Lung microvascular endothelial cell (primary cell): ENCODE measurements around the gene NRCAM. TPM values are rescaled to one million over a fixed set of nuclear protein-coding genes. Genes with fewer than 3 reads are reported as not detected.
A peak's percentile ranks its signal among the peaks of the same experiment; 100 is the strongest.
"Not testable (repeated sequence)": the region's sequence is repeated elsewhere in the genome, so short reads cannot be mapped to it uniquely, and the experiment has no call there.

ENCODE experiments used
- DNase-seq, 2 donors: peaks; one replicate each; pipeline versions ENCODE4 v3.0.0 to v3.0.0-alpha.2; 2010; ENCODE audit warnings: low read depth in 2 of 2
- total RNA-seq: library from RNA; depleted of rRNA; stranded (reverse); fragments of >200 nt; gene quantifications from 2 replicates; pipeline ENCODE4 v1.2.1, GENCODE V29; 2014

NRCAM gene
- total RNA-seq, 1 donor from 2014 or later = 1.2 TPM

DNA sequence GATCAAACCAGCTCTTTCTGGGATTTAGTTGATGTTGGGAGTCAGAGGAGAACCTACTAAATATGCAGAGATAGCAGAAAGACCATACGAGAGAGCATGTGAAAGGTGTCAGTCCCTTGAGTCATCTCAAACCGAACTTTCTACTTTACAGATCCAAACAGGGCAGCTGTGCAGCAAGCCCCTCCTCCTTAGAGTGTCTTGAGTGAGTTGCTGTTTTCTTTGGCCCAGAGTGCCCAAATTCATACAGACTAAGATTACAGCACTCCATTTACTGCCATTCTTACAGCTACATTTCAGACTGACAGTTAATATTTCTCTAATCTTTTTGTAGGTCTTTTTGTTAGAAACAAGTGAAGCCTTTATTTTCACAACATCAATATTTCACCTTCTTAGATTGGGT is 53.4 kb downstream of the NRCAM start:
- peak in 1 of 2 donors; percentile 64 for DNase-seq

DNA sequence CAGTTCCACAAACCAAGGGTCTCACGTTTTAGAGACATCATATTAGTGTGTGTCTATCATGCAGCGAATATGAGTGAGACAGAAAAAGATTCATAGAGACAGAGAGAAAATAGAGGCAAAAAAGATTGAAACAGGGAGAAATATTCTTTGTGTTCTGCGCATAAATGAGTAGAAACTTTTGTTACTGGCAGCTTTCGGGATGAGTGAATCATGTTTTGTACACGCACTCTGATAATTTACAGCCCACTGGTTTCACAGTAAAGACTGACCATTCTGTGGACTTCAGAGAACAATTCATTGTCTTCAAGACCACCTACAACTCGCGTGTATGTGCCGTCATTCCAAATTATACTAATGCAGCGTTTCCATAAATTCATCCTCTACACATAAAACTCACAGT is 60.2 kb downstream of the NRCAM start:
- no peak for DNase-seq

DNA sequence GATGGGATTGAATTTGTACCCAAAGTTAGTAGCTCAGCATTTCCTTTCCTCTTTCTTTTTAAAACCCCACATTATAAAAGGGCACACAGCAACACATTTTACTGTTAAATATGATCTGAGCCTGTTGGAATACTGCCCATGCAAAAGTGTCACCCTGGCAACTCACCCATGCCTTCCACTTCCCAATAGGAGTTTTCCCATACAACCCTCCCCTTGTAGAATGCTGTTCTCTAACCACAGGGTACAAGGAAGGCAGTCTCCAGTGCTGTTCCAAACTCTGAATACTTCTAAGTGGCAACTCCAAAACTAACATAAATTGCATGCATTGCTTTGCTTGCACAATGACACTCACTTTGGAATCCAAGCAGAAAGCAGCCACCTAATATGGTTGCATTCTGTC is 60.8 kb downstream of the NRCAM start:
- no peak for DNase-seq

DNA sequence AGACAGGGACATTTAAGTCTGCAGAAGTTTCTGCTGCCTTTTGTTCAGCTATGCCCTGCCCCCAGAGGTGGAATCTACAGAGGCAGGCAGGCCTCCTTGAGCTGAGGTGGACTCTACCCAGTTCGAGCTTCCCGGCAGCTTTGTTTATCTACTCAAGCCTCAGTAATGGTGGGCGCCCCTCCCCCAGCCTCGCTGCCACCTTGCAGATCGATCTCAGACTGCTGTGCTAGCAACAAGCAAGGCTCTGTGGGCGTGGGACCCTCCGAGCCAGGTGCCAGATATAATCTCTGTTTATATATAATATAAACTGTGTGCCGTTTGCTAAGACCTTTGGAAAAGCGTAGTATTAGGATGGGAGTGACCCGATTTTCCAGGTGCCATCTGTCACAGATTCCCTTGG is 63.1 kb downstream of the NRCAM start:
- DNase-seq = not testable (repeated sequence)

DNA sequence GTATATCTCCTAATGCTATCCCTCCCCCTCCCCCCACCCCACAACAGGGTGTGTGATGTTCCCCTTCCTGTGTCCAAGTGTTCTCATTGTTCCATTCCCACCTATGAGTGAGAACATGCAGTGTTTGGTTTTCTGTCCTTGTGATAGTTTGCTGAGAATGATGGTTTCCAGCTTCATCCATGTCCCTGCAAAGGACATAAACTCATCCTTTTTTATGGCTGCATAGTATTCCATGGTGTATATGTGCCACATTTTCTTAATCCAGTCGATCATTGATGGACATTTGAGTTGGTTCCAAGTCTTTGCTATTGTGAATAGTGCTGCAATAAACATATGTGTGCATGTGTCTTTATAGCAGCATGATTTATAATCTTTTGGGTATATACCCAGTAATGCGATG is 68.5 kb downstream of the NRCAM start:
- DNase-seq = not testable (repeated sequence)

DNA sequence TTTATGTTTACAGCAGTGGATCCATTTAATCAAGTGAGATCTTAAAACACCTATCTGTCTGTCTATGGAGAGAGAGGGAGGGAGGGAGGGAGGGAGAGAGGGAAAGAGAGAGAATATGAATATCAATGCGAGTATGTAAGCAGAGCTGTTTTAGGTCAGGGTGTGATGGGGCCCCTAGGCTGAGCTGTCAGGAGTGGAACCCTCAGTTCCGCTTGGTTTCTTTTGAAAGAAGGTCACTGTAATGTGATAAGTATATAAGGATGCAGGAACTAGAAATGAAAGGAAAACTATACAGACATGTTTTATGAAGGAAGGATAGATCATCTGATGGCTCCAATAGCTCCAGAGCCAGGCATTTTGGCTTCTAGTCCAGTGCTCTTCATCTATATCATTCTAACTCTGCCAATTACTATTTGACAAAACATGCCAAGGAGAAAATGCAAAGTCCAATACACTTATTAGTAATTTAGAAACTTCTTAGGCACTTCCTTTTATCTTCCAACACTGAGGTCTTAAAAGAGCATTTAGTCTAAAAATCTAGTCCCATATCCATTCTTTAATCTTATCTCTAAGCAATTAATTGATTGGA is 70.3 kb downstream of the NRCAM start:
- DNase-seq = no peak

DNA sequence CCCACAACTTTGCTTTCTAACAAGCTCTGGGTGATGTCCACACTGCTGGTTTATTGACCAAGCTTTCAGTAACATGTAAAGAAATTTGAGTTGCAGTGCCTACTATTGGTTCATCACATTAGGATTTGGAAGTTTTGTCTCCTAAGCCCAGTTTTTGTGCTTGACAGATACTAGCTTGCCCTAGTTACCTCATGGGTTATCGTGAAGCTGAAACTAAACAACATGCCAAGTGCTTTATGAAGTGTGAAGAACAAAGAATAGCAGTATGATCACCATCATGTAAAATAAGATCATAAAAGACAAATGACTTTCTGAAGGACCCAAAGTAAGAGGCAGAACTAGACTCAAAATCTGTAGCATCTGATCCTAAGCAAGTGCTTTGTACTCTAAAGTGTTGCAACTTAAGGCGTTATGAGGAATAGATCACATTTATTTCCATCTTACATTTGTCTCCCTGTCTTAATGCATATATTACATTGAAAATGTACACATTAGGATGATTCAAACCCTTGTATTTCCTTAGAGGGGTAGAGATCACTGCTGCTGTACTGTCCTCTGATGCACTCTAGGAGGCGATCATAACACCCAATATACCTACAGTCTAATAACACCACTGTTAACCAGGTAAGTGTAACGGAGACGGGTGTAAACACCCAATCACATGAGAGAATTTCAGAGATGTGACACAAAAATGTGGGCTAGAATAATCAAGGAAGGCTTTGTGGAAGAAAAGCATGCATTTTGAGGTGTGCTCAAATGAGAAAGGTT is 71.3 kb downstream of the NRCAM start:
- DNase-seq = no peak

DNA sequence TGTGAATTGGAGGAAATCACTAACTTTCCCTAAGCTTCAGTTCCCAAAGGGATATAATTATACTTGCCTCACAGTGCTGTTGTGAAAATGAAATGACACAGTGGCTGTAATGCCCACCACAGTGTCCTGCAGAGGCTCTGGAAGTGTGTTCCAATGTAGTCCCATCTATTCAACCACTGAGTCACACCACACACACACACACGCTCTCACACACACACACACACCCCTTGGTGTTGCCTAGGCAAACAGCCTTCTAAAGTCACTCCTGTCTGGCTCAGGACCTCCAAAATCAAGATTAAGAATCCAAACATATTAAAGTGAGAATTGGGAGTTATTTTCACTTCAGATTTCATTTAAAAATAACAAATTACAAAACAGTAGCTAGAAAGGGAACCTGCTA is 73.3 kb downstream of the NRCAM start:
- no peak for DNase-seq

DNA sequence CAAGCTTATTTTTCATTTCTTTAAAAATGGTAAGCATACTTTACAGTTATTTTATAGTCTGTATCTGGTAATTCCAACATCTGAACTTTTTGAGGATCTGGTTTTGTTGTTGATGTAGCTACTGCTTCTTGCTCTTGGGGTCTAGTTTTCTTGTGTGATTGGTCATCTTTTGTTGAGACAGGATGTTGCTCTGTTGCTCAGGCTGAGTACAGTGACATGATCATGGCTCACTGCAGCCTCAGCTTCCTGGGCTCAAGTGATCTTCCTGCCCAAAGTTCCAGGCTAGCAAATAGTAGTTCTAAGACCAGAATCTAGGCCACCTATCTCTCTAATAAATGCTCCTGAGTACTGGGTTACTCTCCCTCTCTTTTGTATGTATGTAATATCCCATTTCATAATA is 75.7 kb downstream of the NRCAM start:
- DNase-seq = peak in 1 of 2 donors; percentile 78

DNA sequence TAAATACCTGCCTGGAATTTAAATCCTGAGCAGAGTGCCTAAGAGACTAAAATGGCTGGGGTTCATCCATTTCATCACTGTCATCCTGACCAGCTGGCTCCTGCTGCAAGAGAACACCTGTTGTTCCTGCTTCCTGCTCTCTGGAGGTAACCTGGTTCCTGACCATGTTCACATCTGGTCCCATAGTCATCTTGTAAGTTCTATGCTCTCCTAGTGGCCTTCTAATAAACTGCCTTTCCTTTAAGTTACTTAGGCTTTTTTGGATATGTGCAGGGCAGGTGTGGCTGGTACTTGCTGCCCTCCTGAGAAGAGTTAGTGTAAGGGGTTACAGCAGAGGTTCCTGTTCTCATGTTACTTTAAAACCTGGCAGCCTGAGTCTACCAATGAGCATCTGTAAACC is 80.0 kb downstream of the NRCAM start:
- DNase-seq = no peak

DNA sequence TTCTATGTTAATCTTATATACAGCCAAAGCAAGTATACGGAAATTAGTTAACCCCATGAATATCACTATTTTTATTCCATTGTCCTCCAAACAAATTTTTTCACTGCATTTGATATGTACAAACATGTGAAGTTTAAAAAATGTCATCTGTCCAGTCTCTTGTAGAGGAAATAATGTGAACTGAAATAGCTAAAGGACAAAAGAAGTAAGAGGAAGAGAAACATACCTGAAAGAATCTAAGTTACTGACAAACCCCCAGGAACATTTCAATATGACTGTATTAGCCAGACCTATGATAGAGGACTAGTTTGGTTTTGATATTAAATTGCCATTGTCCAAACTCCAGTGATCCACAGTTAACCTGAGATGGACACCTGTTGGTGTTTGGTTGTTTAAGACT is 80.6 kb downstream of the NRCAM start:
- DNase-seq = no peak

DNA sequence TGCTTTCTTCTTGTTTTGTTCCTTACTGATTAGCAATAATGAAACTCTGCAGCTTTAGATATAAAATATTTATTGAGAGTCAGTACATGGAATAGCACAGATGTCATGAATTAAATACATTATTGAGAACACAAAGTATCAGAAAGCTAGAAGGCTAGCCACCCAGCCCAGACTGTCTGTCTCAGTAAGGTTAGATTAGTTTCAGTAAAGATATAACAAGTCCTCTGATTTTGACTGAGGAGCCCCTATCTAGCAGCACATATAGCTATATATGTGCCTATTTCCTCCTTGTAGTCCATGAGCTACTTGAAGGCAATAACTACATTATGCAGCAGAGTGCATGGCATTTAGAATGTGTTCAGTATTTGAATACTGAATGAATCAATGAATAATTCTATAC is 81.3 kb downstream of the NRCAM start:
- no peak for DNase-seq

DNA sequence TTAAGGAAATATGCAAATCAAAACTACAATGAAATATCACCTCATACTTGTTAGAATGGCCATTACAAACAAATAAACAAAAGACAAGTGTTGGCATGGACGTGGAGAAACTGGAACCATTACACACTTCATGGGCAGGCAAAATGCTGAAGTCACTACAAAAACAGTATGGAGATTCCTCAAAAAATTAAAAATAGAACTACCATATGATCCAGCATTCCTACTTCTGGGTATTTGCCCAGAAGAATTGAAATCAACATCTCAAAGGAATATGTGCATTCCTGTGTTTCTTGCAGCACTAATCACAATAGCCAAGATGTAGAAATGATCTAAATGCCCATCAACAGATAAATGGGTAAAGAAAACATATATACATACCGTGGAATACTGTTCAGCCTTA is 83.6 kb downstream of the NRCAM start:
- no peak for DNase-seq

DNA sequence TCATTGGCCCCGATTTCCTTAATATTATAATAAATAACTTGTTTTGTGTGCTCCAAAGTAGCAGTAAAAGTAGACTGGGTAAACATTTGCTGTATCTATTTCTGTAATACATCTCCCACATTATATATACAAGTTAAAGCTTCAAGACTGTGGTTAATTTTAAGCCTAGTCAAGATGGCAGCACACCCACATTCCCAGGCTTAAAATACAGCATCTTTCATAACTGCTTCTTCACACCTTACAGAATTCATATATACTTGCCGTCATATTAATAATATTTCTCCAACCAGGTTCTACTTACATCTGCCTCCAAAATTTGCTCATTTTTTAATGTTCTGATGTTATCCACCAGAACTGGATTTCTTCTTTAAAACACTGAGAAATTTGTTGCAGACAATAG is 85.6 kb downstream of the NRCAM start:
- no peak for DNase-seq

DNA sequence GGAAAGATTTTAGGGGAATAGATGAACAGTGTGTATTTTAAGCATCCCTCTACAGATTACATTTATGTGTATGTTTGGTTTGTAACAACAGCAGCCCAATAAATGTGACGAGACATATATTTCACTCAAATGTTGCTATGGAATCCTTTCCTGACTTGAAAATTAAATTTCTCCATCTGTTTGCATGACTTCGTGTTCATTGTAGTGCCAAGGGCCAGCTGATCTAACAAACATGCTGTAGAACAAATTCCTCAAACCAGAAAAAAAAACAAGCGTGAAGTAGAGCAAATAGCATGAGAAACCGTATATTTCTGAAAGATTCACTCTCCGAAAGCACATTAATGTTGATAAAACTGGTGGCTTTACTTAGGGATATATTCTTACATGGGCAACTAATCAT is 87.8 kb downstream of the NRCAM start:
- peak in 1 of 2 donors; percentile 19 for DNase-seq

DNA sequence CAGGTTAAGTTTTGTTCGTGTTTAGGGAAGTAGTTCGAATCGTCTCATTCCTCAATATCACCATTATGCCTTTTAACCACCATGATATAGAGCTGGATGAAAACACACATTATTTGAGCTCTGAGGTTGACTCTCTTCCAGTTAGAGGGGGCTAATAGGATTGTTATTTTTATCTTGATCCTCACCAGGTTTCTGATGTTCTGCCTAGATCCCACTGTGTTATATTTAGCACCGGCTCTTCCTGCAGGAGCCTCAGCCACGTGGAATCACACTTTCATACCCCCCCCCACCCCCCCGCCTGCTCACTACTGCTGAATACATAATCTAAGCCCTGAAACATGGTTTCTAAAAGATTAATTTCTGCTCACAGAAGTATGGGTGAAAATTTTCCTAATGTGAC is 88.3 kb downstream of the NRCAM start:
- peak in 1 of 2 donors; percentile 21 for DNase-seq

DNA sequence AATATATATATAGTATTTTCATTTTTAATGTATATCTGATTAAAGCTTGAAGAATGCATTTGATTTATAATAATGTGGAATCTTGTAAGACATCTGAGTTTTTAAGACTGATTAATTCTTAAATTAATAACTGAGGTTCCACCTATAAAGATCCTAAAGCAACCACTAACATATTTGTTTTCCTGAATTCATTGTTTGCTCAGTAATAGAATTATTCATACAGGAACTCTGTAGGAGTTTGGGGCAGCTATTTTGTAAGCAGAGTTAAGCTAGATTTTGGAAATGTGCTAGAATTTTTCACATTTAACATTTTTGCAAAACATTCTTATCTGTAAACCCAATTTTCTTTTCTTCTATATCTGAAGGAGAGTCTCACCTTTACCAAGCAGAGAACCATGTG is 88.9 kb downstream of the NRCAM start:
- DNase-seq = no peak

DNA sequence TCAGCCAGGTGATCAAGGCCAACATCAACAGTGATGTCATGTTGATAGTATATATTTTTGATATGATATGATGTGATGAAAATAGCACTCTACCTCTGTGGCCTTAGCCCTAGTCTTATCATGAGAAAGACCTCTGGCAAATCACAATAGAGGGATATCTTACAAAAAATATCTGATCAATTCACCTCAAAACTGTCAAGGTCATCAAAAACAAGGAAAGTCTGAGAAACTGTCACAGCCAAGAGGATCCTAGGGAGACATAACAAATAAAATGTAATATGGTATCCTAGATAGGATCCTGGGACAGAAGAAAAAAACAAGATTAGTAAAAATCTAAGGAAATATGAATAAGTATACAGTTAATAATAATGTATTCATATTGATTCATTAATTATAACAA is 92.6 kb downstream of the NRCAM start:
- DNase-seq = no peak

DNA sequence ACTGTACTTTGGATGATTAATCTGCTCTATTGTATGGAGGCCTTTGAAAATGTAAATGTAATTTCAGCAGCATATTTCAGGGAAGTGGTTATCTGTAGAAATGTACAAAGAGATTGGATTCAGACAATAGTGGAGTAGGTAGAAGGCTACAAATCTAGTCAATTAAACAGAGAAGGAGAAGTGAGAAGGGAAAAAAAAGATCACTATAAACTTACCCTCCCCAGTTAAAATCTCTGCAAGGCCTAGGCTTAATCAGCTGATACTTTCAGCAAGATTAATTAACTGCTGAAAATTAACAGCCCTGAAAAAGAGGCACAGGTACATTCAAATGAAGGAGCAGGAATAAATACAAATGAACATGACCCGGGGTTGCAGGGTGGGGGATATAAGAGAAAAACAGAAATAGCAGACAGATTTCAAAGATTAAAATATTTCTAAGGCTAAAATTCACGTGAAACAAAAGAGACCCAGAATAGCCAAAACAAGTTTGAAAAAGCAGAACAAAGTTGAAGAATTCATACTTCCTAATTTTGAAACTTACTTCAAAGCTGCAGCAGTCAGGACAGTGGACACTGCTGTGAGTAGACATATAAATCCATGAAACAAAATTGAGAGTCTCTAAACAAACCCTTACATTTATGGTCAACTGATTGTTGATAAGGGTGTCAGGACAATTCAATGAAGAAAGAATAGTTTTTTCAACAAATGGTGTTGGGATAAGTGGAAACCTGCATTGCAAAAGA is 96.0 kb downstream of the NRCAM start:
- no peak for DNase-seq

DNA sequence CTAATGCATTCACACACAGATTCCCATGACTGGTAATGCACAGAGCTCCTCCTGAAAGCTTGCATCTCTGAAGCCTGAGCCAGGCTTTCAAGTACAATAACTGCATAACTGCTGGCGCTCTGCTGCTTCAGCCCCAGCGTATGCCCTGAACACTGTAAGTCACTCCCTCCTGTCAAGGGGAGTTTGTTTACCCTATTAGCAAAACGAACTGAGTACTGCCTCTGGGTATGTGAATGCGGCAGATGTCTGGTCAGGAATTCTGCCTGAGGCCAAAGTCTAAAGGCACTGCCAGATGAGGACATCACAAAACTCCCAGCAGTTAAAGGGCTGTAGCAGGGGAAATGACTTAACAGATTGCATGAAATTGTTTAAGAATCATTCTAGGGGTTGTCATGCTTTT is 97.7 kb downstream of the NRCAM start:
- peak in 1 of 2 donors; percentile 43 for DNase-seq

DNA sequence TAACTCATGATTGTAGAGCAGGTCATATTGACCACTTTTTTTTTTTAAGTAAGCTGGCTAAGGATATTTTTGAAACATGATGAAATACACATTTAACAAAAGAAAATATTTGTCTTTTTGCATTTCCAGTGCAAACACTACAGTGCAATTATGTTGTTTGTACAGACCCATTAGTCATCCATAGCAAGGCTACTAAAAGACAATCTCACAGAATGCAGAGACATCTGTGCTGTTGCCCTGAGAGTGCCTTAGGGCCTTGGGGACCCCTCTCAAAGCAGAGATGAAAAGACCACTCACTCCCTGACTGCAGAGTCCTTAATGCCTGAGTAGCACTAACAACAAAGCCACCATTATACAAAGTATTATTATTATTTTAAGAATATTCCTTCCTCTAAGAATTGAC is 104.5 kb downstream of the NRCAM start:
- DNase-seq = no peak

DNA sequence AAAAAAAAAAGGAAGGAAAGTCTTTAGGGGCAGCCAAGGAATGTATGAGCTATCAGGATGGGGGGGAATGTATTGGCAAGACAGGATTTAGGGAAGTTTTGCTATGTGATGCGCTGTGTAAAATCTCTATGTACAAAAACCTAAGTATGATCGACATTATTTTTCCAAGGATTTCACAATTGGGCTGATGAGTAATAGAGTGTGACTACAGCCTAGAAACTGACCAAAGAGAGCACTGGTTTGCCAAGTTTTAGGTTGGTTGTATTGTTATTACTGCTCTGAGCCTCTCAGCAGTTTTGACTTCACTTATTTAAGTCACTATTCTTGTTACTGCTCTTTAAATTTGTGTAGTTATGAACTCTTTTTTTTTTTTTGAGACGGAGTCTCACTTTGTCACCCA is 107.3 kb downstream of the NRCAM start:
- DNase-seq = peak; percentile 7 to 40

DNA sequence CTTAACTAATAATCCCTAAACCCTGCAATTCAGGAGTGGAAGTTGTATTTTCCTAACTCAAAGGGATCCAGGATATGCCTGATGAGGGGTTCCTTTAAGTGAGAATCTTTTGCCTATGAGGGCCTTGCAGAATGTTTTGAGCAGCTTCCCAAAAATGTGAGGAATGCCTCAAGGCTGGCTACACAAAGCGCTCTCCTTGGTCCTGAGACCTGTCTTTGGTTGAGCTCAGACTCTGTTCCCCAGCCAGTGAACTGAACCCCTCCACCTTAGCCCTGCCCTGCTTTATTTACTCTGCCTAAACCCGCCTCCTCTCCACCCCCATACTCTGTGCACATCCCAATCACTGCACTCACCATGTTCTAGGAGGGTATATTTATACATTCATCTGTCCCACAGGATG is 108.6 kb downstream of the NRCAM start:
- peak; percentile 10 to 46 for DNase-seq
